IPS-18c (cell line): ENCODE data around the gene KRT34.
"Not testable (repeated sequence)": the region's sequence is repeated elsewhere in the genome, so short reads cannot be mapped to it uniquely, and the experiment has no call there.

ENCODE experiments used
- H3K4me3 ChIP-seq: 2 replicates; pipeline ENCODE4 v1.7.0; 2013; ENCODE audit warnings: low read depth, mild to moderate bottlenecking, low read length, moderate library complexity; ENCODE audit not compliant: insufficient read depth
- H3K9me3 ChIP-seq: one replicate; pipeline ENCODE4 v1.6.1; 2013; ENCODE audit warnings: mild to moderate bottlenecking, low read length, moderate library complexity; ENCODE audit not compliant: control insufficient read depth, insufficient read depth

Gene KRT34

GRCh38 chr17:41346421-41346820 is 35.7 kb downstream of the KRT34 start:
- H3K4me3 ChIP-seq, H3K9me3 ChIP-seq: not testable (repeated sequence)

GRCh38 chr17:41345992-41346391 is 36.1 kb downstream of the KRT34 start:
- no peak overlapping the region for H3K4me3 ChIP-seq
- H3K9me3 ChIP-seq = peaks cover 2% of the 10 kb centered on the region

GRCh38 chr17:41343029-41343428 is 39.1 kb downstream of the KRT34 start:
- peaks cover 2% of the 10 kb centered on the region for H3K9me3 ChIP-seq
- no peak overlapping the region for H3K4me3 ChIP-seq

GRCh38 chr17:41340934-41341861 is 40.9 kb downstream of the KRT34 start:
- no peak overlapping the region for H3K4me3 ChIP-seq
- peaks cover 2% of the 10 kb centered on the region for H3K9me3 ChIP-seq

GRCh38 chr17:41340494-41340893 is 41.6 kb downstream of the KRT34 start:
- no peak overlapping the region for H3K4me3 ChIP-seq
- H3K9me3 ChIP-seq = peaks cover 2% of the 10 kb centered on the region

- H3K4me3 ChIP-seq = no peak overlapping the region
- peaks cover 2% of the 10 kb centered on the region for H3K9me3 ChIP-seq
Measured at GRCh38 chr17:41339571-41340172, 42.4 kb downstream of the KRT34 start.

GRCh38 chr17:41338961-41339485 is 43.1 kb downstream of the KRT34 start:
- no peak overlapping the region for H3K4me3 ChIP-seq

GRCh38 chr17:41335747-41336146 is 46.4 kb downstream of the KRT34 start:
- Histone ChIP-seq H3K4me3 (no peak overlapping the region), H3K9me3 (no peaks in the 10 kb centered on the region)

More at GRCh38 chr17:41338961-41339485, 43.1 kb downstream of the KRT34 start:
- no peaks in the 10 kb centered on the region for H3K9me3 ChIP-seq

GRCh38 chr17:41334385-41335305 is 47.5 kb downstream of the KRT34 start:
- no peak overlapping the region for H3K4me3 ChIP-seq
- no peaks in the 10 kb centered on the region for H3K9me3 ChIP-seq

GRCh38 chr17:41333836-41334235 is 48.3 kb downstream of the KRT34 start:
- Histone ChIP-seq H3K4me3 (no peak overlapping the region), H3K9me3 (no peaks in the 10 kb centered on the region)

- H3K4me3 ChIP-seq = no peak overlapping the region
- no peaks in the 10 kb centered on the region for H3K9me3 ChIP-seq
Measured at GRCh38 chr17:41333098-41333497, 49.0 kb downstream of the KRT34 start.

GRCh38 chr17:41332239-41332638 is 49.9 kb downstream of the KRT34 start:
- H3K9me3 ChIP-seq = no peaks in the 10 kb centered on the region

GRCh38 chr17:41331606-41332005 is 50.5 kb downstream of the KRT34 start:
- no peaks in the 10 kb centered on the region for H3K9me3 ChIP-seq
- H3K4me3 ChIP-seq = no peak overlapping the region

More at GRCh38 chr17:41332239-41332638, 49.9 kb downstream of the KRT34 start:
- H3K4me3 ChIP-seq = no peak overlapping the region

GRCh38 chr17:41329279-41329948 is 52.7 kb downstream of the KRT34 start:
- Histone ChIP-seq H3K9me3 (no peaks in the 10 kb centered on the region), H3K4me3 (no peak overlapping the region)

GRCh38 chr17:41328207-41328606 is 53.9 kb downstream of the KRT34 start:
- Histone ChIP-seq H3K4me3 (no peak overlapping the region), H3K9me3 (no peaks in the 10 kb centered on the region)
